Measurements from ENCODE around the gene VPS11. TPM values are rescaled to one million over a fixed set of nuclear protein-coding genes. Genes with fewer than 3 reads are reported as not detected.

The VPS11 gene
- total RNA-seq, 4 donors from 2014 or later, result 16.5 to 25.9 (median 20.3) TPM

DNA sequence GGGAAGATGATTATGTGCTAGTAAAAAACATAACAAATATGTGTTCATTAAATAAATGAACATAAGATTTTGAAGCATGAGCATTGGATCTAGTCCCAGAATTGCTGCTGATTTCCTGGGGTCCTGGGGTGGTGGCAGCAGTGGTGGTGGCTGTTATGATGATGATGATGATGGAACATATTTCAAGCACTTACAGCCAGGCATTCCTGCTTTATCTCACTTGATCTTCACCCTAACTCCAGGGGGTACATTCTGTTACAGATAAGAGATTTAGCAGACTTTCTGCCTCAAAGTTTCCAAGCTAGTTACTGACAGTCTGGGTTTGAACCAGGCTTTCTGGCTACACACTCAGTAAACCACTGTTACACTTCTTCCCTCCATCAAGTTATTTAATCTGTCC lies 43.9 kb upstream of the VPS11 start:
- in situ Hi-C loops (cut with MboI; ENCODE audit: low sequenced_read_pairs in 4 of 4), result no loop called here
- no peak overlapping the region for H3K4me3 ChIP-seq
- H3K36me3 ChIP-seq, result peaks cover 0 to 43% of the 10 kb centered on the region in 2 donors
- H3K4me1 ChIP-seq, result peaks cover 68 to 83% of the 10 kb centered on the region in 2 donors
- no peak for ATAC-seq
- H3K27me3 ChIP-seq, result no peaks in the 10 kb centered on the region
- TF ChIP-seq CTCF (IDR thresholded peaks at IDR 0.05 in 4 of 5, conservative IDR thresholded peaks at IDR 0.05 in 1 of 5) (no peak), POLR2A (IDR thresholded peaks at IDR 0.05) (no peak)
- peak overlapping the region; percentile 92 to 98 (median 94) for H3K27ac ChIP-seq
- intact Hi-C loops (cut with DNase I; ENCODE audit: low total_unique reads), result no loop called here
- no peak for DNase-seq
- no peaks in the 10 kb centered on the region for H3K9me3 ChIP-seq

GRCh38 chr11:119024430-119025098 lies 43.1 kb upstream of the VPS11 start:
- Histone ChIP-seq H3K4me3 (peak overlapping the region in 1 of 4 donors; percentile 15), H3K4me1 (peaks cover 74 to 87% of the 10 kb centered on the region in 2 donors), H3K27ac (peak overlapping the region; percentile 92 to 98 (median 94)), H3K36me3 (peaks cover 0 to 43% of the 10 kb centered on the region in 2 donors), H3K27me3 (no peaks in the 10 kb centered on the region), H3K9me3 (no peaks in the 10 kb centered on the region)
- DNase-seq, result no peak
- intact Hi-C loops (cut with DNase I; ENCODE audit: low total_unique reads), result no loop called here
- no peak for TF ChIP-seq CTCF (IDR thresholded peaks at IDR 0.05 in 4 of 5, conservative IDR thresholded peaks at IDR 0.05 in 1 of 5)
- in situ Hi-C loops (cut with MboI; ENCODE audit: low sequenced_read_pairs in 4 of 4), result no loop called here
- ATAC-seq, result no peak

DNA sequence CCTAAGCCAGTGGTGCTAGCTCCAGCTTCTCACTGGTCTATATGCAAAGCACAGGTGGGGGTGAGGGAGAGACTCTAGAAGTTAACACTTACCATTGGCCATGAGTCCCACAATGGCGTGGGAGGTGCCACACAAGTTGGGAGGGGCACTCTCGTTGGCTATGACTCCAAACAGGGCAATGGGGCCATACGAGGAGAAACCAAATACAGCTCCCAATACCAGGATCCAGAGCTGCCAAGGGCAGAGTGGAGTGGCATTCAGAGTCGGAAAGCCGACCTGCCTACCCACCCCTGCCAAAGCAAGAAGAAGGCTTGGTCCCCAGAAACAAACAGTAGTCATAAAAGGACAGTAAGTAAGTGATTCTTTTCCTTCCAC lies 42.5 kb upstream of the VPS11 start:
- in situ Hi-C loops (cut with MboI; ENCODE audit: low sequenced_read_pairs in 4 of 4), result no loop called here
- no peak for TF ChIP-seq CTCF (IDR thresholded peaks at IDR 0.05 in 4 of 5, conservative IDR thresholded peaks at IDR 0.05 in 1 of 5)
- TF ChIP-seq POLR2A (IDR thresholded peaks at IDR 0.05), result no peak
- H3K36me3 ChIP-seq, result peaks cover 0 to 43% of the 10 kb centered on the region in 2 donors
- H3K27me3 ChIP-seq, result no peaks in the 10 kb centered on the region
- DNase-seq, result no peak
- ATAC-seq, result no peak
- peaks cover 74 to 87% of the 10 kb centered on the region in 2 donors for H3K4me1 ChIP-seq
- peak overlapping the region in 1 of 4 donors; percentile 15 for H3K4me3 ChIP-seq
- no peaks in the 10 kb centered on the region for H3K9me3 ChIP-seq
- peak overlapping the region; percentile 92 to 98 (median 94) for H3K27ac ChIP-seq
- intact Hi-C loops (cut with DNase I; ENCODE audit: low total_unique reads), result no loop called here

DNA sequence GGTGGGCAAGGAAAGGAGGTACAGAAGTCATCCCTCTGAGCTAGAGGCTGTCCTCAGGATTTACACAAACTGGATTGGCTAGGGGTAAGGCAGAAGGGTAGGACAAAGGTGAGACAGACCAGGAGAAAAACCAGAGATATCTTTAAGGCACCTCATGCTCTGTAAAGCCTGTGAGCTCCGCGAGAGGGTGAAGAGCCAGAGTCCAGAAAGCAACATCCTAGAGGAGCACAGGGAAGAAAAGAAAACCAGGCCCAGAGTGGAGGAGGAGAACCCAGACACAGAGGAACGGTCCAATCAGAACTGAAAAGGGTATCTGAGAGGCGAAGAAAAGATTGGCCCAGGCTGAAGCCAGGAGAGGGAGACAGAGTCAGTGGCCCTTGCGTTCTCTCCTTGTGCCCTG lies 42.1 kb upstream of the VPS11 start:
- Histone ChIP-seq H3K4me3 (no peak overlapping the region), H3K4me1 (peaks cover 72 to 85% of the 10 kb centered on the region in 2 donors), H3K36me3 (peaks cover 0 to 43% of the 10 kb centered on the region in 2 donors), H3K27ac (peak overlapping the region; percentile 92 to 98 (median 94)), H3K9me3 (no peaks in the 10 kb centered on the region), H3K27me3 (no peaks in the 10 kb centered on the region)
- TF ChIP-seq POLR2A (IDR thresholded peaks at IDR 0.05) (no peak), CTCF (IDR thresholded peaks at IDR 0.05 in 4 of 5, conservative IDR thresholded peaks at IDR 0.05 in 1 of 5) (no peak)
- ATAC-seq (no peak), DNase-seq (no peak)
- in situ Hi-C loops (cut with MboI; ENCODE audit: low sequenced_read_pairs in 4 of 4) (no loop called here), intact Hi-C loops (cut with DNase I; ENCODE audit: low total_unique reads) (no loop called here)
